IMR-90 (cell line): Measurements from ENCODE around the gene COMMD8. TPM values are rescaled to one million over a fixed set of nuclear protein-coding genes. Genes with fewer than 3 reads are reported as not detected.

Source experiments
- ATAC-seq: fragments of 200-7000 bp; cut with Tn5 transposase; 2 replicates; pipeline ENCODE4 v1.9.1; 2020; ENCODE audit warnings: low read depth, mild to moderate bottlenecking, moderate library complexity
- BruUV-seq: library from RNA; stranded (reverse); fragments of 400-500 nt; replicated peaks from 2 replicates; lab custom pipeline; 2021; lab: Mats Ljungman, UMichigan
- CTCF ChIA-PET: fragments of 300-600 bp; formaldehyde crosslinking; extraction: SDS; loops from one replicate; lab custom pipeline; 2021; ENCODE audit warnings: antibody characterized with exemption; lab: Yijun Ruan, JAX
- POLR2A ChIA-PET: fragments of 300-600 bp; sonication (Branson Sonifier 250); formaldehyde crosslinking; loops from one replicate; lab custom pipeline; 2022; ENCODE audit warnings: antibody characterized with exemption; ENCODE audit not compliant: unreplicated experiment; lab: Charles Lee
- DNase-seq: peaks from one replicate; pipeline ENCODE4 v3.0.0; 2013
- H2AFZ ChIP-seq: replicated peaks from 2 replicates; pipeline ENCODE3; 2013; ENCODE audit warnings: low read length, mild to moderate bottlenecking; ENCODE audit not compliant: poor library complexity
- H2AK5ac ChIP-seq: 2 replicates; pipeline ENCODE4 v1.6.1; 2013; ENCODE audit warnings: low read depth, low read length, inconsistent platforms
- H2AK9ac ChIP-seq: replicated peaks from 2 replicates; pipeline ENCODE3; 2013; ENCODE audit warnings: mild to moderate bottlenecking, low read depth, low read length, moderate library complexity; ENCODE audit not compliant: poor library complexity
- H2BK120ac ChIP-seq: 2 replicates; pipeline ENCODE4 v1.6.1; 2013; ENCODE audit warnings: low read depth, low read length, inconsistent platforms
- H2BK15ac ChIP-seq: 3 replicates; pipeline ENCODE4 v1.6.1; 2013; ENCODE audit warnings: low read depth, low read length, inconsistent platforms
- H2BK20ac ChIP-seq: 2 replicates; pipeline ENCODE4 v1.6.1; 2013; ENCODE audit warnings: low read depth, mild to moderate bottlenecking, inconsistent platforms, low read length, moderate library complexity
- H2BK5ac ChIP-seq: 2 replicates; pipeline ENCODE4 v1.6.1; 2013; ENCODE audit warnings: mild to moderate bottlenecking, low read depth, low read length, inconsistent platforms; ENCODE audit not compliant: poor library complexity, severe bottlenecking
- H3K14ac ChIP-seq: replicated peaks from 2 replicates; pipeline ENCODE4 v1.6.1; 2013; ENCODE audit warnings: low read depth, low read length, inconsistent platforms
- H3K18ac ChIP-seq: 2 replicates; pipeline ENCODE4 v1.6.1; 2013; ENCODE audit warnings: low read depth, low read length, control low read depth
- H3K23ac ChIP-seq: 2 replicates; pipeline ENCODE4 v1.6.1; 2013; ENCODE audit warnings: low read depth, low read length, inconsistent platforms
- H3K27ac ChIP-seq: 2 replicates; pipeline ENCODE4 v1.5.1; 2013; ENCODE audit warnings: mild to moderate bottlenecking, control low read depth, low read length; ENCODE audit not compliant: insufficient read depth
- H3K27me3 ChIP-seq: 2 replicates; pipeline ENCODE4 v1.6.1; 2013; ENCODE audit warnings: low read length; ENCODE audit not compliant: control insufficient read depth, insufficient read depth
- H3K36me3 ChIP-seq: 2 replicates; pipeline ENCODE4 v1.6.1; 2013; ENCODE audit warnings: low read length, mixed read lengths; ENCODE audit not compliant: control insufficient read depth, insufficient read depth
- H3K4ac ChIP-seq: 2 replicates; pipeline ENCODE4 v1.6.1; 2013; ENCODE audit warnings: low read depth, low read length, inconsistent platforms
- H3K4me1 ChIP-seq: 2 replicates; pipeline ENCODE4 v1.6.1; 2013; ENCODE audit warnings: low read length, mixed read lengths; ENCODE audit not compliant: control insufficient read depth, insufficient read depth
- H3K4me2 ChIP-seq: 2 replicates; pipeline ENCODE4 v1.6.1; 2013; ENCODE audit warnings: low read depth, mild to moderate bottlenecking, control low read depth, low read length, moderate library complexity
- H3K4me3 ChIP-seq: 2 replicates; pipeline ENCODE4 v1.5.1; 2013; ENCODE audit warnings: low read depth, mild to moderate bottlenecking, control low read depth, low read length, moderate library complexity; ENCODE audit not compliant: insufficient read depth
- H3K56ac ChIP-seq: 2 replicates; pipeline ENCODE4 v1.6.1; 2013; ENCODE audit warnings: low read length, inconsistent platforms; ENCODE audit not compliant: insufficient read depth; ENCODE audit errors: extremely low read depth
- H3K79me1 ChIP-seq, 2 experiments: 2 replicates each; pipeline ENCODE4 v1.6.1; 2013; ENCODE audit warnings: low read length in 2 of 2, inconsistent platforms in 1 of 2, low read depth in 1 of 2
- H3K9ac ChIP-seq: 2 replicates; pipeline ENCODE4 v1.6.1; 2013; ENCODE audit warnings: low read depth, low read length, control low read depth
- H3K9me1 ChIP-seq: 2 replicates; pipeline ENCODE4 v1.6.1; 2013; ENCODE audit warnings: low read length, inconsistent platforms; ENCODE audit not compliant: insufficient read depth
- H3K9me3 ChIP-seq: 2 replicates; pipeline ENCODE4 v1.6.1; 2013; ENCODE audit warnings: low read length; ENCODE audit not compliant: control insufficient read depth, insufficient read depth
- H4K20me1 ChIP-seq: 2 replicates; pipeline ENCODE4 v1.6.1; 2013; ENCODE audit warnings: low read length, inconsistent platforms; ENCODE audit not compliant: insufficient read depth
- H4K5ac ChIP-seq: 2 replicates; pipeline ENCODE4 v1.6.1; 2013; ENCODE audit warnings: mild to moderate bottlenecking, low read depth, low read length, control low read depth
- H4K8ac ChIP-seq, 2 experiments: 2 replicates each; pipeline ENCODE4 v1.6.1; 2013; ENCODE audit warnings: low read depth in 2 of 2, low read length in 2 of 2, control low read depth in 1 of 2, inconsistent platforms in 1 of 2
- H4K91ac ChIP-seq: 2 replicates; pipeline ENCODE4 v1.6.1; 2013; ENCODE audit warnings: low read depth, low read length, inconsistent platforms; ENCODE audit not compliant: insufficient read depth
- BHLHE40 ChIP-seq: fragments of 150-350 bp; IDR thresholded peaks from 2 replicates; pipeline ENCODE4 v1.6.1; 2016; ENCODE audit warnings: mild to moderate bottlenecking, low read depth, low read length
- CEBPB ChIP-seq: IDR thresholded peaks from 2 replicates; pipeline ENCODE4 v1.6.1; 2012; ENCODE audit warnings: low read depth, low read length, improper control_type of control experiment
- CHD1 ChIP-seq: IDR thresholded peaks from 2 replicates; pipeline ENCODE4 v1.6.1; 2012; ENCODE audit warnings: low read depth, low read length, improper control_type of control experiment
- FOS ChIP-seq: fragments of 150-350 bp; IDR thresholded peaks from 2 replicates; pipeline ENCODE4 v1.6.1; 2016; ENCODE audit warnings: low read depth, low read length
- MAFK ChIP-seq: IDR thresholded peaks from 2 replicates; pipeline ENCODE4 v1.6.1; 2012; ENCODE audit warnings: low read depth, low read length, improper control_type of control experiment
- MAZ ChIP-seq: IDR thresholded peaks from 2 replicates; pipeline ENCODE4 v1.6.1; 2012; ENCODE audit warnings: low read depth, mild to moderate bottlenecking, low read length, improper control_type of control experiment, moderate library complexity, borderline replicate concordance
- MXI1 ChIP-seq: IDR thresholded peaks from 2 replicates; pipeline ENCODE4 v1.6.1; 2012; ENCODE audit warnings: low read depth, mild to moderate bottlenecking, low read length, moderate library complexity, borderline replicate concordance
- NFE2L2 ChIP-seq: fragments of 150-350 bp; IDR thresholded peaks from 2 replicates; pipeline ENCODE4 v1.6.1; 2016; ENCODE audit warnings: low read depth, mild to moderate bottlenecking, low read length
- POLR2A ChIP-seq: IDR thresholded peaks from 2 replicates; pipeline ENCODE4 v1.6.1; 2012; ENCODE audit warnings: mild to moderate bottlenecking, low read depth, low read length
- RAD21 ChIP-seq: IDR thresholded peaks from 2 replicates; pipeline ENCODE4 v1.6.1; 2012; ENCODE audit warnings: low read length, improper control_type of control experiment
- RCOR1 ChIP-seq: IDR thresholded peaks from 2 replicates; pipeline ENCODE4 v1.6.1; 2012; ENCODE audit warnings: mild to moderate bottlenecking, low read length, improper control_type of control experiment; ENCODE audit not compliant: insufficient replicate concordance
- RFX5 ChIP-seq: IDR thresholded peaks from 2 replicates; pipeline ENCODE4 v1.8.0; 2012; ENCODE audit warnings: low read depth, mild to moderate bottlenecking, low read length, moderate library complexity
- SMC3 ChIP-seq: fragments of 150-350 bp; IDR thresholded peaks from 2 replicates; pipeline ENCODE4 v1.6.1; 2016; ENCODE audit warnings: low read depth, mild to moderate bottlenecking, antibody characterized with exemption, low read length, moderate library complexity
- WGBS, 2 experiments: methylation state at CpG; one replicate each; pipeline versions ENCODE4 v1.1.5 to v1.1.7; 2013; ENCODE audit warnings: missing lambda C conversion rate in 2 of 2; ENCODE audit not compliant: insufficient read length in 1 of 2; ENCODE audit errors: extremely low coverage in 2 of 2; 5-methylcytosine and 5-hydroxymethylcytosine counted together
- dilution Hi-C: fragments of 300-500 bp; cut with HindIII; formaldehyde crosslinking; loops from one replicate; pipeline ENCODE4 v1.14.3; 2018; ENCODE audit warnings: low sequenced_read_pairs; ENCODE audit not compliant: unreplicated experiment
- in situ Hi-C: fragments of 300-500 bp; cut with MboI; formaldehyde crosslinking; loops from 3 replicates; pipeline ENCODE4 v1.14.3; 2019; ENCODE audit warnings: low sequenced_read_pairs, inconsistent platforms, mixed read lengths
- intact Hi-C: fragments of 100-400 bp; cut with micrococcal nuclease; formaldehyde crosslinking; loops from 2 replicates; pipeline ENCODE4 v1.10.0; 2022
- polyA plus RNA-seq, 3 experiments: library from polyadenylated mRNA; depleted of rRNA; stranded (reverse); fragments of >200 nt; gene quantifications; 2 replicates each; pipeline ENCODE4 v1.2.3, GENCODE V29; 2012; ENCODE audit warnings: low replicate concordance in 1 of 3
- total RNA-seq: library from RNA; depleted of rRNA; stranded (reverse); fragments of >200 nt; gene quantifications from 2 replicates; pipeline ENCODE4 v1.2.3, GENCODE V29; 2012
- TF ChIP-seq, protein P1 (sequence below): conservative IDR thresholded peaks from 2 replicates; pipeline ENCODE4 v1.5.1; 2012; ENCODE audit warnings: mild to moderate bottlenecking, low read depth, low read length, improper control_type of control experiment
- TF ChIP-seq, protein P2 (sequence below): fragments of 150-350 bp; IDR thresholded peaks from 2 replicates; pipeline ENCODE4 v1.6.1; 2016; ENCODE audit warnings: low read depth, mild to moderate bottlenecking, low read length, moderate library complexity, borderline replicate concordance
- TF ChIP-seq, protein P3 (sequence below): fragments of 150-350 bp; IDR thresholded peaks from 2 replicates; pipeline ENCODE4 v1.6.1; 2017; ENCODE audit warnings: mild to moderate bottlenecking, antibody characterized with exemption, low read length, low read depth

The COMMD8 gene
- total and polyA plus RNA-seq, 2 of the 4 experiments (the other 2 are of a cell fraction), result 12.5 to 12.6 TPM

DNA sequence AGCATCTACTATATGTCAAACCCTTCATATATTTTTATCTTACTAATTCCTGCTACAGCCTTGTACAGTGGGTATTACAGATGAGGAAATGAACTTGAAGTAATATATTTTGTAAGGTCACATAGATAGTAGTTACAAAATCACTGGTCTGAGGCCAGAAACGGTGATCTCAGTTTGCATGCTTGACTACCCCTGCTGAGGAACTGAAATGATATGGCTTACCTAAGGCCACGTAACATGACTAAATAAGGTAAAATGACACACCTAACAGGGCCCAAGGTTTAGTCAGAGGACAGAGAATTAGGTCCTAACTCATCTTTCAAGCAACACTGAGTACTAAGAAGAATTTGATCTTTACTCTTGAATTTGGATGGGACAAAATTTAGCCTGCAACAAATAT is 1.5 kb upstream of the COMMD8 start:
- Histone ChIP-seq H4K8ac (no peak overlapping the region), H2BK120ac (no peak overlapping the region), H4K20me1 (no peaks in the 10 kb centered on the region), H4K5ac (no peak overlapping the region), H3K23ac (no peak overlapping the region), H2AFZ (no peak overlapping the region), H3K36me3 (no peaks in the 10 kb centered on the region), H3K4me2 (no peak overlapping the region), H3K14ac (no peak overlapping the region), H3K18ac (no peak overlapping the region), H4K91ac (no peak overlapping the region), H3K9me1 (peaks cover 5% of the 10 kb centered on the region), H3K4me1 (peaks cover 3% of the 10 kb centered on the region; the same call in 1 of the 2 replicates), H3K9me3 (no peaks in the 10 kb centered on the region), H2AK9ac (no peak overlapping the region), H2AK5ac (no peak overlapping the region), H3K79me1 (peaks cover 15 to 16% of the 10 kb centered on the region in 2 experiments), H3K56ac (no peak overlapping the region), H2BK20ac (no peak overlapping the region), H3K4ac (no peak overlapping the region), H3K4me3 (no peak overlapping the region), H2BK15ac (no peak overlapping the region), H2BK5ac (no peak overlapping the region), H3K27ac (no peak overlapping the region), H3K27me3 (no peaks in the 10 kb centered on the region), H3K9ac (no peak overlapping the region)
- in situ Hi-C loops (no loop called here), dilution Hi-C loops (no loop called here), intact Hi-C loops (no loop called here)
- TF ChIP-seq CEBPB, result no peak
- TF ChIP-seq MAFK, result no peak
- TF ChIP-seq RCOR1, result no peak
- TF ChIP-seq, protein P1, sequence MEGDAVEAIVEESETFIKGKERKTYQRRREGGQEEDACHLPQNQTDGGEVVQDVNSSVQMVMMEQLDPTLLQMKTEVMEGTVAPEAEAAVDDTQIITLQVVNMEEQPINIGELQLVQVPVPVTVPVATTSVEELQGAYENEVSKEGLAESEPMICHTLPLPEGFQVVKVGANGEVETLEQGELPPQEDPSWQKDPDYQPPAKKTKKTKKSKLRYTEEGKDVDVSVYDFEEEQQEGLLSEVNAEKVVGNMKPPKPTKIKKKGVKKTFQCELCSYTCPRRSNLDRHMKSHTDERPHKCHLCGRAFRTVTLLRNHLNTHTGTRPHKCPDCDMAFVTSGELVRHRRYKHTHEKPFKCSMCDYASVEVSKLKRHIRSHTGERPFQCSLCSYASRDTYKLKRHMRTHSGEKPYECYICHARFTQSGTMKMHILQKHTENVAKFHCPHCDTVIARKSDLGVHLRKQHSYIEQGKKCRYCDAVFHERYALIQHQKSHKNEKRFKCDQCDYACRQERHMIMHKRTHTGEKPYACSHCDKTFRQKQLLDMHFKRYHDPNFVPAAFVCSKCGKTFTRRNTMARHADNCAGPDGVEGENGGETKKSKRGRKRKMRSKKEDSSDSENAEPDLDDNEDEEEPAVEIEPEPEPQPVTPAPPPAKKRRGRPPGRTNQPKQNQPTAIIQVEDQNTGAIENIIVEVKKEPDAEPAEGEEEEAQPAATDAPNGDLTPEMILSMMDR, result no peak
- no peak for TF ChIP-seq RFX5
- TF ChIP-seq MXI1, result no peak
- TF ChIP-seq BHLHE40, result no peak
- no peak for TF ChIP-seq POLR2A
- no peak for TF ChIP-seq FOS
- TF ChIP-seq SMC3, result no peak
- TF ChIP-seq, protein P2, sequence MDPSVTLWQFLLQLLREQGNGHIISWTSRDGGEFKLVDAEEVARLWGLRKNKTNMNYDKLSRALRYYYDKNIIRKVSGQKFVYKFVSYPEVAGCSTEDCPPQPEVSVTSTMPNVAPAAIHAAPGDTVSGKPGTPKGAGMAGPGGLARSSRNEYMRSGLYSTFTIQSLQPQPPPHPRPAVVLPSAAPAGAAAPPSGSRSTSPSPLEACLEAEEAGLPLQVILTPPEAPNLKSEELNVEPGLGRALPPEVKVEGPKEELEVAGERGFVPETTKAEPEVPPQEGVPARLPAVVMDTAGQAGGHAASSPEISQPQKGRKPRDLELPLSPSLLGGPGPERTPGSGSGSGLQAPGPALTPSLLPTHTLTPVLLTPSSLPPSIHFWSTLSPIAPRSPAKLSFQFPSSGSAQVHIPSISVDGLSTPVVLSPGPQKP, result no peak
- TF ChIP-seq RAD21, result no peak
- TF ChIP-seq MAZ, result no peak
- TF ChIP-seq, protein P3, sequence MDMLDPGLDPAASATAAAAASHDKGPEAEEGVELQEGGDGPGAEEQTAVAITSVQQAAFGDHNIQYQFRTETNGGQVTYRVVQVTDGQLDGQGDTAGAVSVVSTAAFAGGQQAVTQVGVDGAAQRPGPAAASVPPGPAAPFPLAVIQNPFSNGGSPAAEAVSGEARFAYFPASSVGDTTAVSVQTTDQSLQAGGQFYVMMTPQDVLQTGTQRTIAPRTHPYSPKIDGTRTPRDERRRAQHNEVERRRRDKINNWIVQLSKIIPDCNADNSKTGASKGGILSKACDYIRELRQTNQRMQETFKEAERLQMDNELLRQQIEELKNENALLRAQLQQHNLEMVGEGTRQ, result no peak
- no peak for TF ChIP-seq CHD1
- no peak for TF ChIP-seq NFE2L2
- ATAC-seq (no peak), DNase-seq (no peak)
- no CpG with 5 or more reads among the region's 2 CpGs for WGBS, 2 experiments
- ChIA-PET CTCF (interaction anchor here (0.6 kb wide), 1 partner anchor 533 kb away, joined by 3 read pairs; no protein-coding TSS in a partner anchor), POLR2A (no interaction called here)
- no TSS peak for BruUV-seq
